HepG2 (cell line): Measurements from ENCODE around the gene SYAP1.

ENCODE experiments used
- BRF2 ChIP-seq: sonication (generic); formaldehyde crosslinking; IDR thresholded peaks from 2 replicates; pipeline ENCODE4 v1.8.1; 2022; ENCODE audit warnings: mild to moderate bottlenecking, missing genetic modification reagents
- CBX2 ChIP-seq, 2 experiments: fragments of 200-600 bp in 1 of 2; sonication (generic); formaldehyde crosslinking in 1 of 2; IDR thresholded peaks; 2 replicates each; pipeline versions ENCODE4 v1.7.0 to v1.8.1; 2018 to 2022; ENCODE audit warnings: low read depth in 2 of 2, low read length in 1 of 2, mild to moderate bottlenecking in 1 of 2, missing genetic modification reagents in 1 of 2
- ELF1 ChIP-seq: sonication (generic); formaldehyde crosslinking; IDR thresholded peaks from 2 replicates; pipeline ENCODE4 v1.4.0; 2020; ENCODE audit warnings: missing genetic modification reagents
- HMGXB4 ChIP-seq, 2 experiments: sonication (generic) in 1 of 2; formaldehyde crosslinking in 1 of 2; IDR thresholded peaks; 2 replicates each; pipeline versions ENCODE4 v1.4.0 to v1.6.1; 2018 to 2020; ENCODE audit warnings: missing genetic modification reagents in 2 of 2, borderline replicate concordance in 1 of 2, low read depth in 1 of 2, mild to moderate bottlenecking in 1 of 2, missing biosample characterization in 1 of 2
- MTA1 ChIP-seq: sonication (generic); formaldehyde crosslinking; IDR thresholded peaks from 2 replicates; pipeline ENCODE4 v1.4.0; 2020; ENCODE audit warnings: missing genetic modification reagents, mild to moderate bottlenecking, borderline replicate concordance
- PAWR ChIP-seq: sonication (generic); formaldehyde crosslinking; IDR thresholded peaks from 2 replicates; pipeline ENCODE4 v1.4.0; 2020; ENCODE audit warnings: missing genetic modification reagents, mild to moderate bottlenecking, borderline replicate concordance
- SMAD3 ChIP-seq: sonication (generic); formaldehyde crosslinking; IDR thresholded peaks from 2 replicates; pipeline ENCODE4 v1.4.0; 2020; ENCODE audit warnings: missing genetic modification reagents
- ZNF24 ChIP-seq: fragments of 450-650 bp; IDR thresholded peaks from 2 replicates; pipeline ENCODE4 v1.6.1; 2017; ENCODE audit warnings: antibody characterized with exemption, mild to moderate bottlenecking
- ZNF775 ChIP-seq: sonication (generic); formaldehyde crosslinking; IDR thresholded peaks from 2 replicates; pipeline ENCODE4 v1.4.0; 2020; ENCODE audit warnings: missing genetic modification reagents, mild to moderate bottlenecking, moderate library complexity, borderline replicate concordance

DNA sequence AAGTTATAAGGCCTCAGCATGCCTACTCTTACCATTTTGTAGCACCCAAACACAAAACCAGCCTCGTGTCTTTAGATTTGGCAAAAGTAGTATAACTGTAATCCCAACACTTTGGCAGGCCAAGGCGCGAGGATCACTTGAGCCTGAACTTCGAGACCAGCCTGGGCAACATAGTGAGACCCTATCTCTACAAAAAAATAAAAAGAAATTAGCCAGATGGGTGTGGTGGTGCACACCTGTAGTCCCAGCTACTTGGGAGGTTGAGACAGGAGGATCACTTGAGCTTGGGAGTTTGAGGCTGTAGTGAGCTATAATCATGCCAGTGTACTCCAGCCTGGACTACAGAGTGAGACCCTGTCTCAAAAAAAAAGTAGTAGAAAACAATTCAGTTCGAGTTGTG, 17.6 kb downstream of the SYAP1 start:
- no peak for TF ChIP-seq ZNF775 (CRISPR knock-in tag)
- no peak for TF ChIP-seq HMGXB4 (CRISPR knock-in tag; IDR thresholded peaks at IDR 0.05; ENCODE audit: borderline replicate concordance in 1 of 2, low read depth in 1 of 2)
- no peak for TF ChIP-seq BRF2 (CRISPR knock-in tag)
- no peak for TF ChIP-seq MTA1 (CRISPR knock-in tag)
- no peak for TF ChIP-seq SMAD3 (CRISPR knock-in tag)
- no peak for TF ChIP-seq PAWR (CRISPR knock-in tag)
- TF ChIP-seq ELF1 = no peak
- no peak for TF ChIP-seq ZNF24
- TF ChIP-seq CBX2 (IDR thresholded peaks at IDR 0.05; ENCODE audit: low read depth, low read length) = no peak
- TF ChIP-seq CBX2 (CRISPR knock-in tag; IDR thresholded peaks at IDR 0.05; ENCODE audit: low read depth) = no peak
